Stimulated activated CD8-positive, alpha-beta memory T cell treated with anti-CD3 and anti-CD28 coated beads, Interleukin-7, amount 100 ng/mL, for 24 hours (primary cell): Measurements from ENCODE around the gene DDR2.
A peak's percentile ranks its signal among the peaks of the same experiment; 100 is the strongest.
"Not testable (repeated sequence)": the region's sequence is repeated elsewhere in the genome, so short reads cannot be mapped to it uniquely, and the experiment has no call there.

Source experiments
- DNase-seq: peaks from one replicate; pipeline ENCODE4 v3.0.0-alpha.2; 2020; ENCODE audit warnings: low read depth

Gene DDR2

DNA sequence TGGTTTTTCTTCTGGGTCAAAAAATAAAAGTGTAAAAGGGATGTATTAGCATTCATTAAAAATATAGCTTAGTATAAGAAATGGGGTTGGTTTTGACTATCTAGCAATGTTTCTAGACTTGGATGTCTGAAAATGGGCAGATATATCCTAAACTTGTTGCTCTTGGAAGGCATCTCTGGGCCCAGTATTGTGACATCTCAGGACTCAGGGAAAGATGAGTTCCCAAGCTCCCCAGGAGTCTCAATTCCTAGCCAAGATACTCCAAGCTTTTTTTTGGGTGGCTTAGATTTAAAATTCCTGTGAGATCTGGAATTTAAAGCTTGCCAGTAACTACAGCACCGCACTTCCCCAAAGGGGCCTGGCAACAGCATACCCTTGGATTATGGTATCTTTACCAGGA, 146.8 kb downstream of the DDR2 start:
- no peak for DNase-seq

DNA sequence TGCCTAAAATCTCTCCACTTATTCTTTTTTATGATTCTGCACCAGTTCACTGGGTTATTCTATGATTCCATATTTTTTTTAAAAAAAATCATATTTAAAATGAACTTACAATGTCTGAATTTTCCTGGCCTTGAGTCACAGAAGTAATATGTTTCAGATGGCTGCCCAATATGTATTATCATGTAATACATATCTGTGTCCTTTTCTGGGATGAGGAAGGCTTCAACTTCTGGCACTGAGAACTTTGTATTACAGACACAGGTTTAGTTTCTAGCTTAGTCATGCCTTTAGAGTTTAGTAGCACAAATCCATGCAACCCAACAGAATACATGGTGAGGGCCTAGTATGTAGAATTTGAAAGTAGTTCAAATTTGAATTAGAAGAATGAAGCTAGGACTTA, 150.4 kb downstream of the DDR2 start:
- no peak for DNase-seq

DNA sequence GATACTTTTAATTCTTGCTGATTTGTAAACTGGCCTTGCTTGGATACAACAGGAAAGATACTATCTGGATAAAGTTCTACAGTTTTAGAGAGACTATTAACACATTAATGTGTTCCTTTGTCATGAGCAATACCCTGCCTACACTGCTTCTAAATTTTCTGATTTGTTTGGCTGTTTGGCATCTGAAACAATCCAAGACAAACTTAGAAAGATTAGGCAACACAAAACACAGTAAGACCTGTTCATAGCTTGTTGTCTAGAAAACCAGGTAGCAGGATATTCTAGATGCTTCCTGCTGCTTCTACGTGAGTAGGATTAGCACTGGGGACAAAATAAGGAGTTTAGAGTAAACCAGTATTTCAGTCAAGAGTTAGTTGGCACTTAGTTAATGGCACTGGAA, 152.7 kb downstream of the DDR2 start:
- not testable (repeated sequence) for DNase-seq

DNA sequence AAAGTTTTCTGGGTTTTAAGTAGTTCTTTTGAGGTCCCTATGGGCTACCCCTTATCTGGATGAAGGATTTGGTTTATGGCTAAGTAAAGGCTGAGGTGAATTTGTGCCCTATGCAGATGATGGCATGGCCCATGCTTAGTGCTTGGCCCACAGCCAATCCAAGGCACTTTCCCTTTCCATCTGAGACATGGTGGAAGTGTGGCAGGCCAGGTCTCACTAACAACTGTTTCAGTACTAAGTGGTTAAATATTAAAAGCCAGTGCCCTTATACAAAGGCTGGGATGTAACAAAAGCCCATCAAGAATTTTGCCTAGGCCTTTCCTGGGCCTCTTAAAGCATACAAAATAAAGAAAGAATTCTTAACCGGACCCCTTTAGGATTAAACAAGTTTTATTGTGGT, 156.5 kb downstream of the DDR2 start:
- not testable (repeated sequence) for DNase-seq

DNA sequence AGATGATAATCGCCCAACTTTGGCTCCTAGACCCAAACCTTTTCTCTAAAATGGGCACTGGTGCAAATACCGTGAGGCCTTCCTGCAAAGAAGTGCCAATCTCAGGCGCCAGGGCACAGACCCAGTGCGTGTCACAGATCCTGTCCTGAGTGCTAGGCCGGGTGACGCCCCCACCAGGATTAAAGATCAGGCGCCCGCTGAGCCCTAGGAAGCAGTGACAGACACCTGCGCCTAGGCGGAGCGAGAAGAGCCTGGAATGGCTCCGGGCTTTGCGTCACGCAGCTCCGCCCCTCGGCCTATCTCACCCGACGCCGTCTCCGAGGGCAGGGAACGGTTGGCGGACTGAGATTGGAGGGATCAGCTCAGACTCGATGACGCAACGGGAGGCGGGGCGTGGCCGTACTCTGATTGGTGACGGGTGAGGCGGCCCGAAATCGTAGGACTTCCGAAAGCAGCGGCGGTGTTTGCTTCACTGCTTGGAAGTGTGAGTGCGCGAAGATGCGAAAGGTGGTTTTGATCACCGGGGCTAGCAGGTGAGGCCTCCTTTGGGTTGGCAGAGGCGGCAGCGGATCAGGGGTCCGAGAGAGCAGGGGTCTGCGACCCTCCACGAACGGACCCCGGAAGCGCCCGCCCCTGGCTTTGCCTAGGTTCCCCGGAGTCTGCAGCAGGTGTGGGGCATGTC, 158.2 kb downstream of the DDR2 start, which contains the start of gene HSD17B7:
Gene HSD17B7, plus strand, starts transcription at position 400 of the 682 bp plus-strand sequence. Its CDS starts 99 bp downstream, at position 499.
- DNase-seq, result peak; percentile 23

DNA sequence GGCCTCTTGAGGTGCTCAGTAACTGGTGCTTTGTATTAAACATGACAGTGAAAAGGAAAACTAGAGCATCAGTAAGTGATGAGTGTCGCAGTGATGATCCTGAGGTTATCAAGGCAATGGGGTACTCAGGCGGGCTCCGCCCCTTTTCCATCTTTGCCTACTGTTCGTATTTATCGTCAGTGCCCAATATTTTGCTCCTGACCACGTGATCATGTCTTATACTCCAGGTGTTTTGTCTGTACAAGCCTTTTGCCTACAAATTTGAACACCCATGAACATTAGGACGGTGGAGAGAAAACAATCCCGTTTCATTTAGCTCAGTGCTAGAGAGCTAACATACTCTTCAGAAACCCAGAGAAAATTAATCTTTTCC, 158.7 kb downstream of the DDR2 start:
- DNase-seq, result not testable (repeated sequence)

DNA sequence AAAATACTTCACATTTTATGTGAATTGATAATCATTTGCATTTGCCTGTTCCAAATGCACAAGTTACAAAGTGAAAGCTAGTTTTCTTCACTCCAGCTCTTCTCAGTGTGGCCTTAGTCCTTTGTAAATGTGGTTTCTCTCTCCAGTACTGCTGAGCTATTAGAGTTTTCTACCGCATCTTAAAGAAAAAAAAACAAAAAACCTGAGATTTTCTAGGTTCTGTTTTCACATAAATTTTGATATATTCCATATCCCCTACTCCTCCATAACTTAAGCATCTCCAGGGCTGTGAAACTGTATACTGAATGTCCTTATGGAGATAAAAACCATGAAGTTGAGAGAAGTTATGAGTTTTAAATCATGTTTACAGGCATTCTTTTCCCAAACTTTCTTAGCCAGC, 162.0 kb downstream of the DDR2 start:
- DNase-seq, result not testable (repeated sequence)

DNA sequence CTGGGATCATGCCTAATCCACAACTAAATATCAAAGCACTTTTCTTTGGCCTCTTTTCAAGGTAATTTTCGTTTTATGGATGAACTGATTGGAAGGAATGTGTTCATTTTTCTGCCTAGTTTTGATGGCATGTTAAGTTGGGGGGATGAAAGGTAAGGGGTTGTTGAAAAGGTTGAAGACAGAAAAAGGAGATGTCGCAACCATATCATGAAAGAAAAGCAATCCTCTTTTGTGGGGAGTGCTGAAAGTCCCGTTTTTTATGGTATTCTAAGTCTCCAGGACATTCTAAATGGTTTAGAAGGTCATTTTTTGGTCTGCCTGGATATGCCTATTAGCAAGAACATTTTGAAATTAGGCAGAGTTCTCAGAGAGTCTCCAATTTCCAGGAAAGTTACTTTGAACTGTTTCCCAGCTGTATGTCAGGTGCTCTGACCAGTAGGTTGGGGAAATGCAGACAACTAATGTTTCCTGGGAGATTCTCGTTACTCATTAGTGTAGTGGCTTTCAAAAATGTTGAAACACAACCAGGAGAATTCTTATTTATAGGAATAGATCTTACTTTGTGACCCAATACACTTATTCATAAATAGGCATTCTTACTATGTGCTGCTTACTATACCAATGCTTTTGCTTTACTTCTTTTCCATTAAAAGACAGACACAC, 164.5 kb downstream of the DDR2 start:
- not testable (repeated sequence) for DNase-seq

DNA sequence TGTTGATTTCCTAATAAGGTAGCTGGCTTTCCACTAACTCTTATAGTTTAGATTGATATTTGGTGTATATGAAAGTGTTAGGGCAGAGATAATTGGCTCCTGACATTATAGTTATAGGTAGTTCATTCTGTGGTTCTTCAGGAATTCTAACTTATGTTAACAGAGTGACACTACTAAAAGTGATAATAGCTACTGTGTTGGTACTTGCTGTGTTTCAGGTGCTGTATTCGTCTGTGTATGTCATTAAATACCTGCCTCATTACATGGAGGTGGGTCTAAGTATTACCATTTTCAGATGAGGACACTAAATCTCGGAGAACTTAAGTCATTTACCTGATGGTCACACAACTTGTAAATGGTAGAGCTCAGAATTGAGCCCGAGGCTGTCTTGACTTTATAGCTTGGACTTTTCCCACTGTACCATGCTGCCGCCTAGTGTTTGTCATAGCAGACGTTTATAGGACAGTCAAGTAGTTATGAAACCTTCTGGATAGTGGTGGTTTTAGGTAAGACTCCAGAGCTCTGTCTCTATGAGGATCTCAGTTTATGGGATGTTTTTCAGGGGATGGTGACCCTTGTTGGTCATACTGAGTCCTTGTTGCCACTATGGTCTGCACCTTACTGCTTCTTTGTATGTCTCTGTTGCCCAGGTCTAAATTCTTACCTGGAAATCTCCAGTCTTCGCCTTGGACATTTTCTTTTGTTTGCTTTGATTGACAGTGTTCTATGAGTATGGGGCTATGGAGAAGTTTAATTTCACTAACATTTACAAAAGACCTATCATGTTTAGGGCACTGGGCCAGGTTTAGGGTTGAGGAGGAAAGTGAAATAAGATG, 167.9 kb downstream of the DDR2 start:
- not testable (repeated sequence) for DNase-seq

DNA sequence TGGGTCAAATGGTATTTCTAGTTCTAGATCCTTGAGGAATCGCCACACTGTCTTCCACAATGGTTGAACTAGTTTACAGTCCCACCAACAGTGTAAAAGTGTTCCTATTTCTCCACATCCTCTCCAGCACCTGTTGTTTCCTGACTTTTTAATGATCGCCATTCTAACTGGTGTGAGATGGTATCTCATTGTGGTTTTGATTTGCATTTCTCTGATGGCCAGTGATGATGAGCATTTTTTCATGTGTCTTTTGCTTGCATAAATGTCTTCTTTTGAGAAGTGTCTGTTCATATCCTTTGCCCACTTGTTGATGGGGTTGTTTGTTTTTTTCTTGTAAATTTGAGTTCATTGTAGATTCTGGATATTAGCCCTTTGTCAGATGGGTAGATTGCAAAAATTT, 175.2 kb downstream of the DDR2 start:
- DNase-seq, result not testable (repeated sequence)

DNA sequence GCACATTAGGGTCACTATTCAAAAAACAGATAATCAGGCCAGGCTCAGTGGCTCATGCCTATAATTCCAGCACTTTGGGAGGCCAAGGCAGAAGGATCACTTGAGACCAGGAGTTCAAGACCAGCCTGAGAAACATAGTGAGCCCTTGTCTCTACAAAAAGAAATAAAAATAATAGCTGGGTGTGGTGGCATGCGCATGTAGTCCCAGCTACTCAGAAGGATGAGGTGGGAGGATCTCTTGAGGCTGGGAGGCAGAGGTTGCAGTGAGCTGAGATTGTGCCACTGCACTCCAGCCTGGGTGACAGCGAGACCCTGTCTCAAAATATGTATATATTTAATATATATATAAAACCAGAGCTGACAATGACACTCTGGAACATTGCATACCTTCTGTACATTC, 180.1 kb downstream of the DDR2 start:
- not testable (repeated sequence) for DNase-seq

DNA sequence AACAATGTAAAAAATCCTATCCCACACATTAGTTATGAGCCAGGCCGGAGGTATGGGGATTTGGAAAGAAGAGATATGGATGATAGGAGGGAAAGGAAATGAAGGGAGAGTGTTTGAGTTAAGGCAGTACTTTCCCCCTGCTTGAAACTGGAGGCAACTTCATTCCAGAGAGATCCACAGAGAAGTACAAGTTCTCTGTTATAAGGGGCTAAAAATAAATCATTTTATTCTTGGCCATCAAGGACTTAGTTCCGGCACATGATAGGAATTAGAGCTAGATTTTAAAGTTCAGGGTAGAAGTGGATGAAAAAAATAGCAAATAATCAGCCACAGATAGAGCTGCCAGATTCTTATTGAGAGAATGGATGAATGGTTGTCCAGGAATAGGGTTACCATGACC, 185.9 kb downstream of the DDR2 start:
- not testable (repeated sequence) for DNase-seq

DNA sequence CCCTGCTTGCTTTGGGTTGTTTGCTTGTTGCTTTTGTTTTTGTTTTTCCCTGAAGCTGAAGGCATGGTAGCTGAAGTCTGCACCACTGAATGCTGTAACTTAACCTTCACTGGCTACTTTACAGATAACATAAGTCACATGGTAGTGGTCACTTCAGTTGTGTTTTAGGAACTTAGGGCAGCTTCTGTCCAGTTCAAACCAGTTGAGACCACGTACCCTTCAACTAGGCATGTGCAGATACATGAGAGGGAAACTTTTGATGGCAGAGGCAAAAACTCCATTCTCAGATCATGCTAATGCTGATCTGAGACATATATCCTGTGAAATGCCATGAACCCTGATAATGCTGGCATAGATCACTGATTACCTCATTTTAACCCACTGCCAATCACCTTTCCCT, 186.4 kb downstream of the DDR2 start:
- not testable (repeated sequence) for DNase-seq

DNA sequence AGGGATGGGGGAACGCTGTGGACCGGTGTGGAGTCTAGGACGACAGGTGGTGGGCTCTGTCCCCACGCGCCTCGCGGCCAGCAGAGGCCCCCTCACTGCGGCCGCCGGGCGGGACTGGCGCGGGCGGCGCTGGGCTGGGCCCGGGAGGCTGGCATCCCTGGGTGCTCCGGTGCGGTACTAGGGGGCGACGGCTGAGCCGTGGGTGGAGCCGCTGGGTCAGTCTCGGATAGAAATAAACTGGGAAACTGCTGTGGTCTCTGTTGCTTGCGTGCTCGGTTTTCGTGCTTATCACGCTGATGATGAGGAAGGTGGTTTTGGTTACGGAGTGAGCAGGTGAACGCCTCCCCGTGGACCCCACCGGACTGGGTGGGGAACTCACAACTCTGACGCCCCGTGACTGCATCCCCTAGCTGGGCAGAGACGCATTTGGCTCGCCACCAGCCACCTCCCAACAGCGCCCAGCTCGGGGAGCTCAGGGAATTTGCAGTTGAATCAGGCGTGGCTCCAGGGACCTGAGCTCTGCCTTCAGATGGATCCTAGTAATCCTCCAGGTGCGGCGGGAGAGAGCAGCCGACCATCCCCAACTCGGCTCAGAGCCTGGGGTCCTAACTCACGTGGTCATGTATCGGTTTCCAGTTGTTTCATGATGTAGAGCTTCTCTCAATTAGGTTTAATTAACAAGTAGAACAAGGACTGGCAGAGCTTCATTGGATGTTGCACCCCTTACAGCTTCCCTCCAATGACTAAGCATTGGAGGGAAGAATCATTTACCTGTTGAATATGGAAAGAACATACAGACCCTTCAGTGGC, 190.3 kb downstream of the DDR2 start:
- no peak for DNase-seq

DNA sequence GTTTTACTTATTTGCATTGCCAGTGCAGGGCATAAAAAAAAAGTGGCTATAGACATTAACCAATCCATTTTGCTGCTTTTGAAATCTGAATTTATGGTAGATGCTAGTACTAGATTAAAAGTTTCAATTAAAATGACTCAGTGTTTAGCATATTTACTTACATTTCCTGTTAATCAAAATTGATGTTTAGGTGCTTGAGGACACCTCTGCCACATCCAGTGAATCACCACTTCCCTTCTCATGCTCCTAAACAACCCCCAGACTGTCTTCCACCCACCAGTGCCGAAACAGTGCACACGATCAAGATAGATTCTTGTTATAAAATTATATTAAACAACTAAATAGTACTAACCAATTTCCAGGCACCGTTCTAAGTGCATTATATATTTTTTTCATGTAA, 191.0 kb downstream of the DDR2 start:
- DNase-seq, result no peak

DNA sequence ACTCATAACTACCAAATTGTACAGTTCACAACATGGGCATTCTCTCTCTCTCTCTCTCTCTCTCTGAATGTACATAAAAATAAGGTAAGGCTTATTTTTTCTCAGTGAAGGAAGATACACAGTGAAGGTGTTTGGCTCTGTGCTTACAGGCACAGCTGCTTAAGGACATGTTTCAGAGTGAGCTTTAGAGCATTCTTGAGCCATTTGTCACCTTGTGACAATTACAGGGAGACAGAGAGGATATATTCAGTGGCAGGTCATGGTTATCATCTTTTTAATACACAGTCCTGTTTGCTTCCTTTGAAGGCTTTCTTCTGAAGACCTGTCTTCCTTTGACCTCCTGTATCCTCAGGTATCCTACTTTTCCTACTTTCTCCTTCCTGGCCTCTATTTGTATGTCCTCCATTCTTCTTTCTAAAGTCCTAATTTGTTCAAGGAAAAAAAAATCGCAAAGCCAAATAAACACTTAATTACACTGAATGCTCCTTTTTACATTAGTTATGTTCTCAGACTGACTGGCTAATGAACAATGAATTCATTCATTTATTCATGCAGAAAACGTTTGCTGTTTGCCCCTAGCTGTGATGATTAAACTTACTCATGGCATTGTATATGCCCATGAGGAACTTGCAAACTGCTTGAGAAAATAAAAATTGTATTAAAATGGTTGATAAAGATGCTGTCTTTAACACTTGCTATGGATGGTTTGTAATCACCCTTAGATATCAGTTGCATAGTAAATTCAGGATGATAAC, 191.7 kb downstream of the DDR2 start:
- DNase-seq, result no peak

DNA sequence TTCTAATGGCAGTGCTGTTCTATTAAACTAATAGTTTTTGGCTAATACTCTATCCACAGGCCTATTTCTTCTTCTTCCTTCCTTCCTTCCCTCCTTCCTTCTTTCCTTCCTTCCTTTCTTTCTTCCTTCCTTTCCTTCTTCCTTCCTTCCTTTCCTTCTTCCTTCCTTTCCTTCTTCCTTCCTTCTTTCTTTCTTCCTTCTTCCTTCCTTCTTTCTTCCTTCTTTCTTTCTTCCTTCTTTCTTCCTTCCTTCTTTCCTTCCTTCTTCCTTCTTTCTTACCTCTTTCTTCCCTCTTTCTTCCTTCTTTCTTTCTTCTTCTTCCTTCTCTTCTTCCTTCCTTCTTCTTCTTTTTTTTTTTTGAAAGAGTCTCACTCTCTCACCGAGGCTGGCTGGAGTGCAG, 197.0 kb downstream of the DDR2 start:
- DNase-seq, result no peak

DNA sequence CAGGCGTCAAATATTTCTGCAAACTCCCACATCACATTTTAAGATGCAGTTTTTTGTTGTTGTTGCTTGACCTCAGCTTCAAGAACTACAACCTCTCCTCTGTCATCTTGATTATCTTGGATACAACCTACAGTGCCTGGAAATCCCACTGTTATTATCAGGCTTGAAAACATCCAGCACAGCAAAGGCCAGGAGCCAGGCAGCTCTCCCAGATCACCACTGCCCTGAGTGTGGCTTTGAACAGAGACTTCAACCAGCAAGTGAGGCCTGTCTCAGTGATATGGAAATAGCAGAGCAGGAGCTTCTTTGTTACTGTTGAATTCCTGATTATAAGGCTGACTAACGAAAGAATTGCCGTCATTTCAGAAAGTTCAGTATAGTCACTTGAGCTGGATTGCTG, 200.2 kb downstream of the DDR2 start:
- no peak for DNase-seq

DNA sequence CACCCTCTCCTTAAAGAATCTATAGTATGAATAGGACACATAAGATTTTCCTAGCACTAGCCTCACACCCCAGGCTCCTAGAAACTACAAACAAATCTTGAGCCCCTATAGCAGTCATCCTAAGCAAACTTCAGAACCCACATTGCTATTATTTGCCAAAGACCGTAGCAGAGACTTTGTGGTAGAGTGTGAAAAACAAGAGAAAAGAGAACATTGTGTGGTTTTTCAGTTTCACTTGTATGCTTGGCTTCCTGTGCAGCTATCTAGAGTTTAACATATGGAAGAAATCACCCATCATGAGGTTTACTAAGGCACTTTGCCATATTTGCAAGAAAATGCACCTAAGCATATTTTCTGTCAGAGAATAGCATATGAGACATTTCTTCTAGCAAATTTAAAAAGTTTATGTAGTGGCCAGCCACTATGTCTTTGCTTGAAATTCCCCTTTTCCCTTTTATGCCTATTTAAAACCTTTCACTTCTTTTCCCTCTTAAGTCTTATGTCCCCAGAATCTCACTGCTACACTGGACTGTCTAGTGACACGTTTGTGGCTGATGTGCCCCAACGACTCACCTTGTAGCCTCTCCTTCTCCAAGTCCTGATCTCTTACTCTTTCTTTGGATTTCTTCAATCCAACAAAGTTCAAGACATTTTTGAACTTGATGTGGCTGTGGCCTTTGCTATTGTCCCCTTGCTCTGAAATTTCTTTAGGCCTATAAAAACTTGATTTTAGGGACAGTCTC, 203.1 kb downstream of the DDR2 start:
- DNase-seq, result no peak
